CD4-positive, alpha-beta T cell treated with Interleukin-1 beta for 1 hour (primary cell): ENCODE data around the gene AKAP7.
"Not testable (repeated sequence)": the region's sequence is repeated elsewhere in the genome, so short reads cannot be mapped to it uniquely, and the experiment has no call there.

ENCODE experiments used
- DNase-seq, 2 donors: peaks; one replicate each; pipeline ENCODE4 v3.0.0-alpha.2; 2020 to 2022

AKAP7 gene

GRCh38 chr6:131135244-131136020 is at the start of gene AKAP7:
Gene AKAP7 (plus strand): TSS chr6:131135467. CDS start chr6:131135764, 297 bp downstream.
- peak; percentile 49 to 57 for DNase-seq

GRCh38 chr6:131090339-131090738 is 44.9 kb upstream of the AKAP7 start:
- not testable (repeated sequence) for DNase-seq

- DNase-seq: not testable (repeated sequence)
Measured at GRCh38 chr6:131091944-131092343, 43.3 kb upstream of the AKAP7 start.

GRCh38 chr6:131093334-131093733 is 41.9 kb upstream of the AKAP7 start:
- no peak for DNase-seq

GRCh38 chr6:131096786-131097185 is 38.5 kb upstream of the AKAP7 start:
- no peak for DNase-seq

GRCh38 chr6:131101911-131102680 is 33.2 kb upstream of the AKAP7 start:
- no peak for DNase-seq

GRCh38 chr6:131103296-131103695 is 32.0 kb upstream of the AKAP7 start:
- no peak for DNase-seq

GRCh38 chr6:131103901-131104300 is 31.4 kb upstream of the AKAP7 start:
- DNase-seq: no peak

- no peak for DNase-seq
Measured at GRCh38 chr6:131107151-131107550, 28.1 kb upstream of the AKAP7 start.

- DNase-seq: no peak
Measured at GRCh38 chr6:131112249-131112648, 23.0 kb upstream of the AKAP7 start.

- no peak for DNase-seq
Measured at GRCh38 chr6:131115651-131116050, 19.6 kb upstream of the AKAP7 start.

- no peak for DNase-seq
Measured at GRCh38 chr6:131116321-131116720, 18.9 kb upstream of the AKAP7 start.

- peak in 1 of 2 donors; percentile 57 for DNase-seq
Measured at GRCh38 chr6:131116755-131117360, 18.4 kb upstream of the AKAP7 start.

- DNase-seq: no peak
Measured at GRCh38 chr6:131117878-131118277, 17.4 kb upstream of the AKAP7 start.

GRCh38 chr6:131122007-131122406 is 13.3 kb upstream of the AKAP7 start:
- DNase-seq: no peak

GRCh38 chr6:131122516-131122915 is 12.8 kb upstream of the AKAP7 start:
- no peak for DNase-seq

GRCh38 chr6:131124336-131125071 is 10.8 kb upstream of the AKAP7 start:
- no peak for DNase-seq

- DNase-seq: no peak
Measured at GRCh38 chr6:131125431-131125830, 9.8 kb upstream of the AKAP7 start.

- no peak for DNase-seq
Measured at GRCh38 chr6:131129689-131130553, 5.3 kb upstream of the AKAP7 start.

GRCh38 chr6:131130554-131130940 is 4.7 kb upstream of the AKAP7 start:
- DNase-seq: no peak

- DNase-seq: no peak
Measured at GRCh38 chr6:131132360-131132759, 2.9 kb upstream of the AKAP7 start.
